Ovary (tissue), 9 donors: Measurements from ENCODE around the gene CDC42BPB. TPM values are rescaled to one million over a fixed set of nuclear protein-coding genes. Genes with fewer than 3 reads are reported as not detected.

Experiments
- DNase-seq, 5 donors: peaks; one replicate each; pipeline ENCODE4 v3.0.0-alpha.2; 2019 to 2020
- H3K27ac ChIP-seq, 2 donors: fragments of 200-600 bp; one replicate each; pipeline versions ENCODE4 v1.5.1 to v1.8.0; 2019 to 2022
- H3K27me3 ChIP-seq: fragments of 200-600 bp; one replicate; pipeline ENCODE4 v1.8.0; 2022
- H3K36me3 ChIP-seq: fragments of 200-600 bp; sonication (generic); one replicate; pipeline ENCODE4 v1.5.1; 2019
- H3K4me1 ChIP-seq: one replicate; pipeline ENCODE4 v1.8.1; 2013; ENCODE audit warnings: mild to moderate bottlenecking, moderate library complexity; ENCODE audit not compliant: insufficient read depth
- H3K4me3 ChIP-seq: fragments of 200-600 bp; sonication (generic); one replicate; pipeline ENCODE4 v1.5.1; 2017
- H3K9me3 ChIP-seq, 2 donors: fragments of 200-600 bp in 1 of 2; sonication (generic) in 1 of 2; one replicate each; pipeline versions ENCODE4 v1.5.1 to v1.8.1; 2013 to 2019; ENCODE audit warnings: mild to moderate bottlenecking in 1 of 2, moderate library complexity in 1 of 2
- EP300 ChIP-seq: sonication (generic); formaldehyde crosslinking; IDR thresholded peaks from one replicate; pipeline ENCODE4 v1.6.1; 2017; ENCODE audit warnings: antibody characterized with exemption
- POLR2A ChIP-seq: fragments of 450-650 bp; IDR thresholded peaks from one replicate; pipeline ENCODE4 v1.6.1; 2017; ENCODE audit warnings: antibody characterized with exemption, mild to moderate bottlenecking, moderate library complexity
- WGBS, 3 donors: extraction: QIAGEN DNeasy Blood & Tissue Kit in 1 of 3; methylation state at CpG; one replicate each; pipeline versions ENCODE4 v1.1.5 to v1.1.7; 2013 to 2017; 5-methylcytosine and 5-hydroxymethylcytosine counted together
- intact Hi-C, 4 donors: fragments of 100-400 bp; cut with DNase I; formaldehyde crosslinking; loops; one replicate each; pipeline versions ENCODE4 v1.11.0 to v1.15.1; 2022 to 2023
- polyA plus RNA-seq, 2 donors: library from polyadenylated mRNA; stranded (reverse); fragments of 200-250 nt in 1 of 2; fragments of 350-450 nt in 1 of 2; fragmentation: Illumina TruSeq in 1 of 2; extraction: RNeasy Lipid Tissue Mini Kit (QIAGEN cat#74804) in 1 of 2; gene quantifications; one replicate each; pipeline ENCODE4 v1.2.3, GENCODE V29; 2013 to 2014
- total RNA-seq, 7 donors: library from RNA; depleted of rRNA in 2 of 7; stranded (reverse); fragments of >200 nt in 2 of 7; fragmentation: NEBNext Ultra II Directional in 3 of 7; extraction: Animal tissue kit (Norgen Biotek cat#: 25700) in 3 of 7; gene quantifications; one replicate each; pipeline versions ENCODE4 v1.1.0 to v1.2.4, GENCODE V29; 2016 to 2023
- TF ChIP-seq, protein P1 (sequence below), 3 donors: fragments of 450-650 bp in 2 of 3; fragments of 200-600 bp in 1 of 3; IDR thresholded peaks; one replicate each; pipeline versions ENCODE4 v1.5.1 to v1.8.0; 2016 to 2022; ENCODE audit warnings: antibody characterized with exemption in 3 of 3, mild to moderate bottlenecking in 1 of 3
- donor health status: DM: no; HTN: no; CAD: no; lungs with moderate emphysema.
- donor health status: DM: no; HTN: no; CAD: no.
- donor health status: Bipolar disorder and iron deficiency.
- donor health status: DM: yes; HTN: yes; CAD: no.
- donor health status: DM: no; HTN: no; CAD: no.
- donor health status: DM: yes; HTN: yes; CAD: no.

CDC42BPB gene
- total and polyA plus RNA-seq, 9 donors, result 50.0 to 103 (median 75.1) TPM

DNA sequence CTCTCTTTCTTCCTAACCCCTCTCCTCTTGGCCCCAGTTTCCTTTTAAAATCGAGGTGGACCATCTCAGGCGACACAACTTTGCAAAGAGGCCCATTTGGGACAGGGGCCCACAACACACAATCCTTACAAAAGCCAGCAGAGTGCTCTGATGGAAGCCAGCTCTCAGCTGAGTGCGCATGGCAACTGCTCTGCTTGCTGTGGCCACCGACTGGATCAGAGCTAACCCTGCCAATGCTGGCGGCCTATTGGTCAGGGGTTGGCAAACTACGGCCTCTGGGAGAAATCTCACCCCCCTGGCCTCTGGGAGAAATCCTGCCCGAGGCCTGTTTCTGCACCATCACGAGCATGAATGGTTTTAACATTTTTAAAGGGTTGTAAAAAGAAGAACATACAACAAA, 79.9 kb downstream of the CDC42BPB start:
- Histone ChIP-seq H3K4me3 (no peak overlapping the region), H3K4me1 (no peaks in the 10 kb centered on the region), H3K27me3 (no peaks in the 10 kb centered on the region), H3K36me3 (no peaks in the 10 kb centered on the region), H3K27ac (no peak overlapping the region), H3K9me3 (no peaks in the 10 kb centered on the region)
- intact Hi-C loops, result no loop called here
- TF ChIP-seq EP300, result no peak
- TF ChIP-seq, protein P1, sequence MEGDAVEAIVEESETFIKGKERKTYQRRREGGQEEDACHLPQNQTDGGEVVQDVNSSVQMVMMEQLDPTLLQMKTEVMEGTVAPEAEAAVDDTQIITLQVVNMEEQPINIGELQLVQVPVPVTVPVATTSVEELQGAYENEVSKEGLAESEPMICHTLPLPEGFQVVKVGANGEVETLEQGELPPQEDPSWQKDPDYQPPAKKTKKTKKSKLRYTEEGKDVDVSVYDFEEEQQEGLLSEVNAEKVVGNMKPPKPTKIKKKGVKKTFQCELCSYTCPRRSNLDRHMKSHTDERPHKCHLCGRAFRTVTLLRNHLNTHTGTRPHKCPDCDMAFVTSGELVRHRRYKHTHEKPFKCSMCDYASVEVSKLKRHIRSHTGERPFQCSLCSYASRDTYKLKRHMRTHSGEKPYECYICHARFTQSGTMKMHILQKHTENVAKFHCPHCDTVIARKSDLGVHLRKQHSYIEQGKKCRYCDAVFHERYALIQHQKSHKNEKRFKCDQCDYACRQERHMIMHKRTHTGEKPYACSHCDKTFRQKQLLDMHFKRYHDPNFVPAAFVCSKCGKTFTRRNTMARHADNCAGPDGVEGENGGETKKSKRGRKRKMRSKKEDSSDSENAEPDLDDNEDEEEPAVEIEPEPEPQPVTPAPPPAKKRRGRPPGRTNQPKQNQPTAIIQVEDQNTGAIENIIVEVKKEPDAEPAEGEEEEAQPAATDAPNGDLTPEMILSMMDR (IDR thresholded peaks at IDR 0.05), result no peak
- no peak for TF ChIP-seq POLR2A
- DNase-seq, result no peak
- WGBS, 3 donors, result 87 to 93% (median 89%) methylated on average over 8 of the region's 8 CpGs

- 85 to 89% (median 85%) methylated on average over 17 of the region's 17 CpGs for WGBS, 3 donors
- no peaks in the 10 kb centered on the region for H3K36me3 ChIP-seq
- no peak overlapping the region for H3K27ac ChIP-seq
Measured at GRCh38 chr14:102975662-102976061, 81.7 kb downstream of the CDC42BPB start.

DNA sequence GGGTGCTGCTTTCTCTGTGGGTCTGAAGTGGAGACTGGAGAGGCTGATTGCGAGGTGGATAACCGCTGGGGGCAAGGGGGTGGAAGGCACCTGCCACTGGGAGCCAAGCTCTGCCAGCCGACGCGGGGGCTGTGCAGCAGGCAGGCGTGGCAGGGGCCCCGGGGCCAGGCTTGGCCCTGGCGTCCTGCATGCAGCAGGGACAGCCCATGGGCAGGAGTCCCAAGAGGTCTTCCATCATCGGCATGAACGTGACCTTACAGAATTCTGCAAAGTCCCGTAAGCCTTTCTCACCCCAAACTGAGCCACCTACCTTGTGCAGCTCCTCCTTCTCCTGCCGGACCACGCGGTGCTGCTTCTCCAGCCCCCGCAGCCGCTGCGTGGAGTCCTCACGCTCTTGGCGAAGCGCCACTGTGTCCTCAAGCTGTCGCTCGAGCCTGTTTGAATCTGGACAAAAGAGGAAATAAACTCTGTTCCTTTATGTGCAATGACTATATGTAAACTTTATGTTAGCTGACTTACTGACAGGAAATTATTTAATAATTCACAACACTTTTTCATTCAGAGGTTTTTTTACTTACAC, 83.6 kb downstream of the CDC42BPB start:
- no peak overlapping the region for H3K4me3 ChIP-seq
- H3K9me3 ChIP-seq, result no peaks in the 10 kb centered on the region
- intact Hi-C loops, result no loop called here
- WGBS, 3 donors, result 60 to 82% (median 67%) methylated on average over 22 of the region's 22 CpGs
- no peak for DNase-seq
- TF ChIP-seq EP300 (no peak), POLR2A (no peak)
- TF ChIP-seq, protein P1 (IDR thresholded peaks at IDR 0.05), result no peak
- H3K4me1 ChIP-seq, result no peaks in the 10 kb centered on the region
- H3K36me3 ChIP-seq, result no peaks in the 10 kb centered on the region
- no peaks in the 10 kb centered on the region for H3K27me3 ChIP-seq
- no peak overlapping the region for H3K27ac ChIP-seq

More at GRCh38 chr14:102975662-102976061, 81.7 kb downstream of the CDC42BPB start:
- TF ChIP-seq POLR2A (no peak), EP300 (no peak)
- TF ChIP-seq, protein P1 (IDR thresholded peaks at IDR 0.05), result no peak
- Histone ChIP-seq H3K27me3 (no peaks in the 10 kb centered on the region), H3K9me3 (no peaks in the 10 kb centered on the region), H3K4me1 (no peaks in the 10 kb centered on the region), H3K4me3 (no peak overlapping the region)
- intact Hi-C loops, result no loop called here
- no peak for DNase-seq

- 92 to 93% (median 92%) methylated on average over 25 of the region's 25 CpGs for WGBS, 3 donors
- H3K27me3 ChIP-seq, result no peaks in the 10 kb centered on the region
- H3K27ac ChIP-seq, result no peak overlapping the region
- no peaks in the 10 kb centered on the region for H3K36me3 ChIP-seq
- DNase-seq, result no peak
- no peak overlapping the region for H3K4me3 ChIP-seq
- TF ChIP-seq POLR2A, result no peak
- TF ChIP-seq, protein P1 (IDR thresholded peaks at IDR 0.05), result no peak
- TF ChIP-seq EP300, result no peak
- intact Hi-C loops, result no loop called here
- no peaks in the 10 kb centered on the region for H3K4me1 ChIP-seq
- no peaks in the 10 kb centered on the region for H3K9me3 ChIP-seq
Measured at GRCh38 chr14:102971836-102972606, 85.3 kb downstream of the CDC42BPB start.
